ENCODE data around the gene HDAC7. TPM values are rescaled to one million over a fixed set of nuclear protein-coding genes. Genes with fewer than 3 reads are reported as not detected.
A peak's percentile ranks its signal among the peaks of the same experiment; 100 is the strongest.

Gene HDAC7
- total and polyA plus RNA-seq, 7 donors: 11.0 to 27.8 (median 22.2) TPM

GRCh38 chr12:47808574-47809365 is 10.9 kb downstream of the HDAC7 start:
- intact Hi-C loops (cut with DNase I): no loop called here
- peak in 1 of 4 donors; percentile 1 for ATAC-seq
- Histone ChIP-seq H3K36me3 (ENCODE audit: insufficient read depth in 1 of 2, low read depth in 1 of 2) (no peaks in the 10 kb centered on the region), H3K9me3 (no peaks in the 10 kb centered on the region), H3K4me3 (peak overlapping the region; percentile 36), H3K27ac (peak overlapping the region; percentile 97), H3K27me3 (ENCODE audit: insufficient read depth in 3 of 3, low read length in 2 of 3) (no peaks in the 10 kb centered on the region), H3K4me1 (peaks cover 95% of the 10 kb centered on the region)
- TF ChIP-seq CTCF (IDR thresholded peaks at IDR 0.05): no peak
- WGBS, 3 donors: 63 to 74% (median 71%) methylated on average over 9 of the region's 9 CpGs
- DNase-seq: no peak

GRCh38 chr12:47808050-47808449 is 11.7 kb downstream of the HDAC7 start:
- Histone ChIP-seq H3K9me3 (no peaks in the 10 kb centered on the region), H3K27ac (peak overlapping the region; percentile 97), H3K4me3 (peak overlapping the region; percentile 36), H3K27me3 (ENCODE audit: insufficient read depth in 3 of 3, low read length in 2 of 3) (no peaks in the 10 kb centered on the region), H3K4me1 (peaks cover 96% of the 10 kb centered on the region), H3K36me3 (ENCODE audit: insufficient read depth in 1 of 2, low read depth in 1 of 2) (no peaks in the 10 kb centered on the region)
- peak; percentile 70 to 84 (median 78) for ATAC-seq
- 4 to 8% (median 6%) methylated on average over 9 of the region's 9 CpGs for WGBS, 3 donors
- intact Hi-C loops (cut with DNase I): no loop called here
- no peak for TF ChIP-seq CTCF (IDR thresholded peaks at IDR 0.05)
- DNase-seq: peak; percentile 69 to 75

- peaks cover 98% of the 10 kb centered on the region for H3K4me1 ChIP-seq
- intact Hi-C loops (cut with DNase I): no loop called here
- WGBS, 3 donors: 22 to 38% (median 27%) methylated on average over 5 of the region's 5 CpGs
- H3K27ac ChIP-seq: peak overlapping the region; percentile 97
- H3K9me3 ChIP-seq: no peaks in the 10 kb centered on the region
- no peaks in the 10 kb centered on the region for H3K36me3 ChIP-seq (ENCODE audit: insufficient read depth in 1 of 2, low read depth in 1 of 2)
- no peak overlapping the region for H3K4me3 ChIP-seq
- peak in 3 of 4 donors; percentile 8 to 14 (median 13) for ATAC-seq
- H3K27me3 ChIP-seq (ENCODE audit: insufficient read depth in 3 of 3, low read length in 2 of 3): no peaks in the 10 kb centered on the region
- no peak for TF ChIP-seq CTCF (IDR thresholded peaks at IDR 0.05)
- DNase-seq: no peak
These were observed 12.4 kb downstream of the HDAC7 start for GRCh38 chr12:47807338-47807737.

GRCh38 chr12:47805417-47805816 is 14.3 kb downstream of the HDAC7 start:
- whole genome bisulfite sequencing, 3 donors: 43 to 68% (median 50%) methylated on average over 2 of the region's 2 CpGs
- Histone ChIP-seq H3K4me1 (peaks cover 98% of the 10 kb centered on the region), H3K27ac (peak overlapping the region; percentile 97), H3K9me3 (no peaks in the 10 kb centered on the region), H3K27me3 (ENCODE audit: insufficient read depth in 3 of 3, low read length in 2 of 3) (no peaks in the 10 kb centered on the region), H3K36me3 (ENCODE audit: insufficient read depth in 1 of 2, low read depth in 1 of 2) (no peaks in the 10 kb centered on the region), H3K4me3 (no peak overlapping the region)
- ATAC-seq: no peak
- no peak for TF ChIP-seq CTCF (IDR thresholded peaks at IDR 0.05)
- intact Hi-C loops (cut with DNase I): no loop called here
- DNase-seq: no peak
